Body of pancreas (tissue), 4 donors: Measurements from ENCODE around the gene SLC12A7.
A peak's percentile ranks its signal among the peaks of the same experiment; 100 is the strongest.

ENCODE experiments used
- POLR2A ChIP-seq, 3 donors: fragments of 450-650 bp; IDR thresholded peaks; one replicate each; pipeline ENCODE4 v1.6.1; 2016; ENCODE audit warnings: antibody characterized with exemption in 3 of 3, mild to moderate bottlenecking in 2 of 3
- TF ChIP-seq, protein P1 (sequence below), 7 experiments: fragments of 450-650 bp in 4 of 7; fragments of 200-600 bp in 3 of 7; sonication (generic) in 3 of 7; IDR thresholded peaks; one replicate each; pipeline ENCODE4 v1.5.1; 2016 to 2019; ENCODE audit warnings: antibody characterized with exemption in 7 of 7

- TF ChIP-seq, protein P1, sequence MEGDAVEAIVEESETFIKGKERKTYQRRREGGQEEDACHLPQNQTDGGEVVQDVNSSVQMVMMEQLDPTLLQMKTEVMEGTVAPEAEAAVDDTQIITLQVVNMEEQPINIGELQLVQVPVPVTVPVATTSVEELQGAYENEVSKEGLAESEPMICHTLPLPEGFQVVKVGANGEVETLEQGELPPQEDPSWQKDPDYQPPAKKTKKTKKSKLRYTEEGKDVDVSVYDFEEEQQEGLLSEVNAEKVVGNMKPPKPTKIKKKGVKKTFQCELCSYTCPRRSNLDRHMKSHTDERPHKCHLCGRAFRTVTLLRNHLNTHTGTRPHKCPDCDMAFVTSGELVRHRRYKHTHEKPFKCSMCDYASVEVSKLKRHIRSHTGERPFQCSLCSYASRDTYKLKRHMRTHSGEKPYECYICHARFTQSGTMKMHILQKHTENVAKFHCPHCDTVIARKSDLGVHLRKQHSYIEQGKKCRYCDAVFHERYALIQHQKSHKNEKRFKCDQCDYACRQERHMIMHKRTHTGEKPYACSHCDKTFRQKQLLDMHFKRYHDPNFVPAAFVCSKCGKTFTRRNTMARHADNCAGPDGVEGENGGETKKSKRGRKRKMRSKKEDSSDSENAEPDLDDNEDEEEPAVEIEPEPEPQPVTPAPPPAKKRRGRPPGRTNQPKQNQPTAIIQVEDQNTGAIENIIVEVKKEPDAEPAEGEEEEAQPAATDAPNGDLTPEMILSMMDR (IDR thresholded peaks at IDR 0.05): peak; percentile 12 to 60 (median 41)
- no peak for TF ChIP-seq POLR2A (IDR thresholded peaks at IDR 0.05)
Observed at GRCh38 chr5:1134478-1134877, 22.6 kb upstream of the SLC12A7 start.
